Natural killer cell (primary cell): Measurements from ENCODE around the gene PASK. TPM values are rescaled to one million over a fixed set of nuclear protein-coding genes. Genes with fewer than 3 reads are reported as not detected.

ENCODE experiments used
- ATAC-seq, 3 donors: fragments of 150-1000 bp in 2 of 3; fragments of 200-7000 bp in 1 of 3; cut with Tn5 transposase; 1 replicate in 1 of 3; 2 replicates in 2 of 3; pipeline ENCODE4 v1.10.0; 2021; ENCODE audit warnings: mild to moderate bottlenecking in 2 of 3, moderate library complexity in 2 of 3
- DNase-seq, 2 donors: peaks; one replicate each; pipeline versions ENCODE4 v3.0.0 to v3.0.0-alpha.2; 2013 to 2021; ENCODE audit warnings: mixed read lengths in 1 of 2
- H3K27ac ChIP-seq: one replicate; pipeline ENCODE4 v1.5.1; 2013; ENCODE audit warnings: mild to moderate bottlenecking, low read length
- H3K27me3 ChIP-seq: one replicate; pipeline ENCODE4 v1.6.1; 2013; ENCODE audit warnings: low read length; ENCODE audit not compliant: control insufficient read depth, insufficient read depth
- H3K36me3 ChIP-seq: one replicate; pipeline ENCODE4 v1.6.1; 2013; ENCODE audit warnings: low read length; ENCODE audit not compliant: control insufficient read depth, insufficient read depth
- H3K4me1 ChIP-seq: one replicate; pipeline ENCODE4 v1.6.1; 2013; ENCODE audit warnings: low read length; ENCODE audit not compliant: control insufficient read depth, insufficient read depth
- H3K4me3 ChIP-seq: one replicate; pipeline ENCODE4 v1.5.1; 2013; ENCODE audit warnings: low read length
- H3K9me3 ChIP-seq: one replicate; pipeline ENCODE4 v1.6.1; 2013; ENCODE audit warnings: low read length; ENCODE audit not compliant: control insufficient read depth, insufficient read depth
- H3K27ac Mint-ChIP-seq, 2 donors: one replicate each; pipeline ENCODE4 v1.8.0; 2022; ENCODE audit warnings: mild to moderate bottlenecking in 2 of 2, mixed read lengths in 2 of 2, moderate library complexity in 1 of 2
- H3K27me3 Mint-ChIP-seq, 2 donors: one replicate each; pipeline ENCODE4 v1.8.0; 2022; ENCODE audit warnings: low read depth in 2 of 2, mixed read lengths in 2 of 2
- H3K36me3 Mint-ChIP-seq: one replicate; pipeline ENCODE4 v1.8.0; 2022; ENCODE audit warnings: mixed read lengths
- H3K4me1 Mint-ChIP-seq, 2 donors: one replicate each; pipeline ENCODE4 v1.8.0; 2022; ENCODE audit warnings: mixed read lengths in 2 of 2
- H3K4me3 Mint-ChIP-seq: one replicate; pipeline ENCODE4 v1.8.0; 2022; ENCODE audit warnings: mild to moderate bottlenecking, moderate library complexity, mixed read lengths
- H3K9me3 Mint-ChIP-seq, 2 donors: one replicate each; pipeline ENCODE4 v1.8.0; 2022; ENCODE audit warnings: mixed read lengths in 2 of 2
- CTCF ChIP-seq: fragments of 200-600 bp; IDR thresholded peaks from one replicate; pipeline ENCODE4 v1.8.0; 2022; ENCODE audit warnings: antibody characterized with exemption
- WGBS: methylation state at CpG from one replicate; pipeline ENCODE4 v1.1.7; 2013; ENCODE audit warnings: missing lambda C conversion rate; ENCODE audit not compliant: insufficient coverage; 5-methylcytosine and 5-hydroxymethylcytosine counted together
- intact Hi-C: fragments of 100-400 bp; cut with micrococcal nuclease; formaldehyde crosslinking; loops from one replicate; pipeline ENCODE4 v1.14.2; 2022
- total RNA-seq, 4 donors: library from RNA; stranded (reverse); fragments of 120-200 nt in 1 of 4; gene quantifications; one replicate each; pipeline versions ENCODE4 v1.2.3 to v1.2.4, GENCODE V29; 2013 to 2022

PASK gene
- total RNA-seq, 3 donors from 2014 or later (not counting 1 experiment from before 2014, with no cell fraction given) = 27.9 to 45.2 (median 36.2) TPM

- Histone ChIP-seq H3K27ac (no peak overlapping the region), H3K4me3 (no peak overlapping the region), H3K27me3 (no peaks in the 10 kb centered on the region), H3K4me1 (no peaks in the 10 kb centered on the region), H3K9me3 (no peaks in the 10 kb centered on the region), H3K36me3 (peaks cover 9% of the 10 kb centered on the region)
- Mint-ChIP-seq H3K27ac (no peak overlapping the region), H3K4me3 (no peak overlapping the region), H3K27me3 (no peaks in the 10 kb centered on the region), H3K4me1 (no peaks in the 10 kb centered on the region), H3K9me3 (no peaks in the 10 kb centered on the region), H3K36me3 (no peaks in the 10 kb centered on the region)
- 97% methylated on average over 24 of the region's 24 CpGs for WGBS
- no peak for TF ChIP-seq CTCF
- no peak for ATAC-seq
- no peak for DNase-seq
- intact Hi-C loops = no loop called here
Measured at GRCh38 chr2:241118737-241119505, 30.4 kb downstream of the PASK start.

- H3K4me1 ChIP-seq = peaks cover 4% of the 10 kb centered on the region
- no peak overlapping the region for H3K4me3 Mint-ChIP-seq
- no peaks in the 10 kb centered on the region for H3K36me3 Mint-ChIP-seq
- no peaks in the 10 kb centered on the region for H3K4me1 Mint-ChIP-seq
- no peak overlapping the region for H3K27ac ChIP-seq
- TF ChIP-seq CTCF = no peak
- H3K27me3 Mint-ChIP-seq = no peaks in the 10 kb centered on the region
- H3K36me3 ChIP-seq = peaks cover 8% of the 10 kb centered on the region
- H3K9me3 Mint-ChIP-seq = no peaks in the 10 kb centered on the region
- intact Hi-C loops = no loop called here
- no peak overlapping the region for H3K27ac Mint-ChIP-seq
- H3K4me3 ChIP-seq = no peak overlapping the region
- WGBS = 96% methylated on average over 30 of the region's 32 CpGs
- ATAC-seq (no peak), DNase-seq (no peak)
- no peaks in the 10 kb centered on the region for H3K9me3 ChIP-seq
- no peaks in the 10 kb centered on the region for H3K27me3 ChIP-seq
Measured at GRCh38 chr2:241116606-241117560, 32.4 kb downstream of the PASK start.

DNA sequence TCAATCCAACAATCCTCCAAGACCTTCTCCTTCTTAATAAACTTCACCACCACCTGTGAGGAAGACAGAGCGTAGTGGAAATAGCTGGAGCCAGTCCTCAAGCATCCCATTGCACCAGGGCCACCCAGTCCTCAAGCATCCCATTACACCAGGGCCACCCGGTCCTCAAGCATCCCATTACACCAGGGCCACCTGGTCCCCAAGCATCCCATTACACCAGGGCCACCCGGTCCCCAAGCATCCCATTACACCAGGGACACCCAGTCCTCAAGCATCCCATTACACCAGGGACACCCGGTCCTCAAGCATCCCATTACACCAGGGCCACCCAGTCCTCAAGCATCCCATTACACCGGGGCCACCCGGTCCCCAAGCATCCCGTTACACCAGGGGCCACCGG lies 33.9 kb downstream of the PASK start:
- intact Hi-C loops = no loop called here
- WGBS = 95% methylated on average over 8 of the region's 8 CpGs
- H3K4me3 Mint-ChIP-seq = no peak overlapping the region

More for the DNA sequence above, 33.9 kb downstream of the PASK start:
- Mint-ChIP-seq H3K9me3 (no peaks in the 10 kb centered on the region), H3K36me3 (no peaks in the 10 kb centered on the region), H3K27ac (no peak overlapping the region), H3K27me3 (no peaks in the 10 kb centered on the region), H3K4me1 (no peaks in the 10 kb centered on the region)
- Histone ChIP-seq H3K4me1 (peaks cover 14% of the 10 kb centered on the region), H3K36me3 (peaks cover 6% of the 10 kb centered on the region), H3K4me3 (no peak overlapping the region), H3K27me3 (no peaks in the 10 kb centered on the region), H3K9me3 (no peaks in the 10 kb centered on the region), H3K27ac (no peak overlapping the region)
- ATAC-seq (no peak), DNase-seq (no peak)
- no peak for TF ChIP-seq CTCF
